AG04449 (cell line): Measurements from ENCODE around the gene IPP.
A peak's percentile ranks its signal among the peaks of the same experiment; 100 is the strongest.
"Not testable (repeated sequence)": the region's sequence is repeated elsewhere in the genome, so short reads cannot be mapped to it uniquely, and the experiment has no call there.

Experiments used
- CTCF ChIA-PET: fragments of 350-600 bp; formaldehyde crosslinking; extraction: SDS; loops from one replicate; lab custom pipeline; 2021; ENCODE audit warnings: antibody characterized with exemption; lab: Yijun Ruan, JAX
- POLR2A ChIA-PET: fragments of 400-600, 350-600 bp; formaldehyde crosslinking; extraction: SDS; loops from one replicate; lab custom pipeline; 2020; ENCODE audit warnings: antibody characterized with exemption, inconsistent platforms; lab: Yijun Ruan, JAX
- DNase-seq: peaks from one replicate; pipeline ENCODE4 v3.0.0-alpha.2; 2010; ENCODE audit warnings: low read depth, low spot score
- H3K4me3 ChIP-seq: 2 replicates; pipeline ENCODE4 v1.5.1; 2011; ENCODE audit warnings: low read depth, mild to moderate bottlenecking, control low read depth, low read length
- CTCF ChIP-seq: IDR thresholded peaks from one replicate; pipeline ENCODE4 v1.5.1; 2011; ENCODE audit warnings: mild to moderate bottlenecking, moderate library complexity, low read length, control low read depth, inconsistent platforms; ENCODE audit not compliant: insufficient read depth; ENCODE audit errors: missing control alignments

IPP gene

GRCh38 chr1:45722809-45723208 is 27.6 kb downstream of the IPP start:
- no peak for TF ChIP-seq CTCF
- no peak for DNase-seq
- CTCF ChIA-PET = no interaction called here
- POLR2A ChIA-PET = no interaction called here
- H3K4me3 ChIP-seq = no peak overlapping the region

- DNase-seq = peak; percentile 66
- ChIA-PET POLR2A (interaction anchor here (0.6 kb wide), 1 partner anchor 16 kb away, joined by 3 read pairs; no protein-coding TSS in a partner anchor), CTCF (interaction anchor here (0.7 kb wide), 1 partner anchor 163 kb away, joined by 3 read pairs; no protein-coding TSS in a partner anchor)
- no peak for TF ChIP-seq CTCF
- no peak overlapping the region for H3K4me3 ChIP-seq
These were observed 29.2 kb downstream of the IPP start for GRCh38 chr1:45721207-45721606.

GRCh38 chr1:45718289-45718688 is 32.2 kb downstream of the IPP start:
- TF ChIP-seq CTCF = no peak
- POLR2A ChIA-PET = interaction anchor here (0.6 kb wide), 1 partner anchor 161 kb away, joined by 4 read pairs; no protein-coding TSS in a partner anchor
- CTCF ChIA-PET = interaction anchor here (1.1 to 1.3 kb wide), 2 partner anchors 9 to 164 kb away, joined by 3 to 4 read pairs; no protein-coding TSS in a partner anchor
- DNase-seq = no peak
- H3K4me3 ChIP-seq = no peak overlapping the region

DNA sequence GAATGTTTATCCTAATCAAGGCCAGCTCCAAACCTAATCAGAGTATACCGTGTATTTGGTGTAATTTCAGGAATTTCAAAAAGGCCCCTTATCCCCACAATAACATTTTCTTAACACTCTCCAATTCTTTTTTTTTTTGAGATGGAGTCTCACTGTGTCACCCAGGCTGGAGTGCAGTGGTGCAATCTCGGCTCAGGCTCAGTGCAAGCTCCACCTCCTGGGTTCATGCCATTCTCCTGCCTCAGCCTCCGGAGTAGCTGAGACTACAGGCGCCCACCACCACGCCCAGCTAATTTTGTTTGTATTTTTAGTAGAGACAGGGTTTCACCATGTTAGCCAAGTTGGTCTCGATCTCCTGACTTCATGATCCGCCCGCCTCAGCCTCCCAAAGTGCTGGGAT is 33.1 kb downstream of the IPP start:
- H3K4me3 ChIP-seq, DNase-seq, CTCF ChIA-PET, POLR2A ChIA-PET: not testable (repeated sequence)

DNA sequence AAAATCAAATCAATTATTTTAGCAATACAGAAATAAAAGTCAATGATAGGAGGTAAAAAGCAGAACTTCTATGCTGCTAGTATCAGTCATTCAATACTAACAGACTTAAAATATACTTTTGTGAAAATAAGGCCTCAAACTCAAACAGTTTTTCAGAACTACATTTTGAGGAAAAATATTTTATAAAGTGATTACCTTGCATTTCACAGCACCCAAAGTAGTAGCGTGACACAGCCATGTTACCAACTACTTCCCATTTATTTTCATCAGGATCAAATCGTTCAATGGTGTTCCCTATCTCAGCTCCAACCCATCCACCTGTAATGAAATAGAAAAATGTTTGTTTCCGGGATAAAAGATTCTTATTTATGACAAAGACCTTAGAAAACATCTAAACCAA is 33.8 kb downstream of the IPP start:
- DNase-seq = no peak
- TF ChIP-seq CTCF = no peak
- no peak overlapping the region for H3K4me3 ChIP-seq
- POLR2A ChIA-PET = no interaction called here
- CTCF ChIA-PET = no interaction called here

- POLR2A ChIA-PET = no interaction called here
- no peak overlapping the region for H3K4me3 ChIP-seq
- no peak for TF ChIP-seq CTCF
- DNase-seq = no peak
- CTCF ChIA-PET = no interaction called here
These were observed 36.7 kb downstream of the IPP start for GRCh38 chr1:45713711-45714110.

GRCh38 chr1:45704637-45705036 is 45.8 kb downstream of the IPP start:
- DNase-seq = no peak
- H3K4me3 ChIP-seq = no peak overlapping the region
- ChIA-PET POLR2A (no interaction called here), CTCF (no interaction called here)
- TF ChIP-seq CTCF = no peak
